Measurements from ENCODE around the gene C11orf68.
A peak's percentile ranks its signal among the peaks of the same experiment; 100 is the strongest.

The C11orf68 gene

DNA sequence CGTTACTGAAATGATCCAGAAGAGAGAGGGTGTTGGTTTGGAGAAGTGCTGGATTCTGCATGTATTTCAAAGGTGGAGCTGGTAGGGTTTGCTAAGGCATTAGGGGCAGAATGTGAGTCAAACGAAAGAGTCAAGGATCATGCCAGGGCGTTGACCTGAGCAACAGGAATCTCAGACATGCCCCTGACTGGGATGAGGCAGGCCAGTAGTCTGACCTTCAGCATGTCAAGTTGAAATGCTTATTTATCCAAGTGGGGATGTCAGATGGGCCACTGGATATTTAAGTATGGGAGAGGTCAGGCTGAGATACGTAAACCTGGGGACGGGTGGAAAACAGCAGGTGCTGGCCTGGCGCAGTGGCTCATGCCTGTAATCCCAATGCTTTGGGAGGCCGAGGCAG lies 23.7 kb upstream of the C11orf68 start:
- DNase-seq: no peak

DNA sequence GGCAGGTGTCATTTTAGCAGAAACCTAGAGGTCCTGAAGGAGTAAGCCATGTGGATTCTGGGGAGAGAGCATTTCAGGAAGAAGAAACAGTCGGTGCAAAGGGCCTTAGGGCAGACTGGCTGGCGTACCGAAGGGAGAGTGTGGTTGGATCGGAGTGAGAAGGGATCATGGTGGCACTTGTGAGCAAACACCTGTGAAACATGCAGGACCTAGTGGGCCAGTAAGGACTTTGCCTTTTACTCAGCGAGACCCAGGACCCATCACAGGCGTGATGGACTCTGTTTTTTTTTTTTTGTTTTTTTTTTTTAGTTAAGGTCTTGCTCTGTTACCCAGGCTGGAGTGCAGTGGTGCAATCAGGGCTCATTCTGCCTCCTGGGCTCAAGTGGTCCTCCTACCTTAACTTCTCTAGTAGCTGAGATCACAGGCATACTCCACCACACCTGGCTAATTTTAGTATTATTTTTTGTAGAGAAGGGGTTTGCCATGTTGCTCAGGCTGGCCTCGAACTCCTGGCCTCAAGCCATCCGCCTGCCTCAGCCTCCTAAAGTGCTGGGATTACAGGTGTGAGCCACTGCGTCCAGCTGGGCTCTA lies 23.0 kb upstream of the C11orf68 start:
- no peak for DNase-seq

DNA sequence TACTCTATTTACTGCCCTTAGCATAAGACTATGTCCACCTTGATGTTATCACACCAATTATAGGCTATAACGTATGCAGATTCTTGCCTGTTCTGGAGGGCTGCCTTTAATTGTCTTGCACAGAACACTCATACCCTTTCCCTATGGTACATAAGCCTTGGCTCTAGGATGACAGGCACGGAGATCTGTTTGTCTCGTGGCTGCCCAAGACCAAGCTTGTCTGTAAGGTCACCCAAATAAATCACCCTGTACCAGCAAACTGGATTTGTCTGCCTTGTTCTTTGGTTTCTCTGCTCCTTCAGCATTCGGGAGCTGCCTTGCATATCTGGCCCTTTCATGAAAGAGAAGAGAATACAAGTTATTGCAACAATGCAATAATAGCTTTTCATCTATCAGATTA lies 18.9 kb upstream of the C11orf68 start:
- no peak for DNase-seq

DNA sequence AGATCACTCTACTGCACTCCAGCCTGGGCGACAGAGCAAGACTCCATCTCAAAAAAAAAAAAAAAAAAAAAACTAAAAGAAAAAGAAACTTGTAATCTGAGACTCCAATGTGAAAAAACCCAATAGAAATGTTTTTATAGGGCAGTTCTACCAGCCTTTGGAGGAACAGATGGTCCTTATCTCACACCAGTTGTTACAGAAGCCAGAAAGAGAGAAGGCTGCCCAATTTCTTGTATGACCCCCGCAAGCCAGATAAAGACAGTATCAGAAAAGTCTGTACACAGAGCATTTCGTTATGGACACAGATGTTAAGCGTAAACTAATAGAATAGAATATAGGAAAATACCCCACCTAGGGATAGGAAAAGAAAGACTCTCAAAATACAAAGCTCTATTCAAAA lies 15.2 kb upstream of the C11orf68 start:
- no peak for DNase-seq

DNA sequence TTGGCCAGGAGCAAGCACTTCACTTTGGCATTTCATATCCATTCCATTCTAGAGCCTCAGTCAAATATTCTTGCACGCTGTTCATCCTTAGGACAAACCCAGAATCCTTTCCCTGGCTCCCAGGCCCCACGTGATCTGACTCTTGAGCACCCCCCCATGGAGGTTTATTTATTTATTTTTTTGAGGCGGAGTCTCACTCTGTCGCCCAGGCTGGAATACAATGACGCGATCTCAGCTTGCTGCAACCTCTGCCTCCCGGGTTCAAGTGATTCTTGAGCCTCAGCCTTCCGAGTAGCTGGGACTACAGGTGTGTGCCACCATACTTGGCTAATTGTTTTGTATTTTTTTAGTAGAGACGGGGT lies 13.7 kb upstream of the C11orf68 start:
- DNase-seq: no peak

DNA sequence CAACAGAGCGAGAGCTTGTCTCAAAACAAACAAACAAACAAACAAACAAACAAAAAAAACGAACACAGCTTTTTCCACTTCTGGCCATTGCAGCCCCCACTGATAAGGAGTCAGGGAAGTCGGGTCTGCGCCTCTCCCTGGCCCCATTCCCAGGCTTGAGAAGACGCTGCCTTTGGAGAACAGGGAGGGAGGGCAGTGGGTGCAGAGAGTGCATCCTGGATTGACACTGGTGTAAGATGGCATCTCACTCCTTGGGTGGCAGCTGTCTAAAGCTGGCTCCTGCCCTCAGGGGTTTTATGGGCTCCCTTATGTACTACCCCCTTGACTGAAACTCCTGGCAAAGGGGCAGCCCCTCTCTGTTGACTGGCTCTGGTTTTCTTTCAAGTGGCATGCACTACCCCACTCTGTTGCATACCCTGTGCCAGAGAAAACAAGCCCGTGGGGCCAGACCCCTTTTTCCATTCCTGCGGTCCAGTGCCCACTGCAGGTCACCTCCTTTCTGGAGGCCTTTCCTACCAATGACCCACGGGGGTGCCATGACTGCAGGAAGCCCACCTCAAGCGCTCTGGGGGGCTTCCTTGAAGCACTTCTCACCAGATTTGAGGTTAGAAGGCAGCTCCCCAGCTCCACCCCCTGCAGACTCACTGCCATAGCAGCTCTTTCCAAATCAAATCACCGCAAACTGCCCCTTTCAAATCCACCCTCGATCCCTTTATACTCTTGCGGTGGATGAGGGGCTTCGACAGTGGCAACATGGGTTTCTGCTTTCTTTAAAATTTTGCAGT lies 13.1 kb upstream of the C11orf68 start:
- no peak for DNase-seq

DNA sequence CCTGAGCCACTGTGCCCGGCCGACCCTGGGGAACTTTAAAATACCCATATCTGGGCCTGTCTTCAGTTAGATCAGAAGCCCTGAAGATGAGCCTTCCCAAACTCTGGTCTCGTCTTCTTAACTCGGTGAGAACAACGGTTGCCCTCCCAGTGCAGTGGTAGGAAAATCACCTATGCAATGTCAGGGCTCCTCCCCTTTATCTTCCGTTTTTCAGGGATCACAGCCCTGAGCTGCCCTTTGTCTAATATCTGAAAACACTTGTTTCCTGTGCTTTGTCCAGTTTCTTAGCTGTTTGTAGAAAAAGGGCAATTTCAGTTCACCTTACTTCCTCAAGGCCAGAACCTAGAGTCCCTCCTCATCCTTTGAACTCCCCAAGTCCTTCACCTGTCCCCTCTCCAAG lies 9.8 kb upstream of the C11orf68 start:
- no peak for DNase-seq

DNA sequence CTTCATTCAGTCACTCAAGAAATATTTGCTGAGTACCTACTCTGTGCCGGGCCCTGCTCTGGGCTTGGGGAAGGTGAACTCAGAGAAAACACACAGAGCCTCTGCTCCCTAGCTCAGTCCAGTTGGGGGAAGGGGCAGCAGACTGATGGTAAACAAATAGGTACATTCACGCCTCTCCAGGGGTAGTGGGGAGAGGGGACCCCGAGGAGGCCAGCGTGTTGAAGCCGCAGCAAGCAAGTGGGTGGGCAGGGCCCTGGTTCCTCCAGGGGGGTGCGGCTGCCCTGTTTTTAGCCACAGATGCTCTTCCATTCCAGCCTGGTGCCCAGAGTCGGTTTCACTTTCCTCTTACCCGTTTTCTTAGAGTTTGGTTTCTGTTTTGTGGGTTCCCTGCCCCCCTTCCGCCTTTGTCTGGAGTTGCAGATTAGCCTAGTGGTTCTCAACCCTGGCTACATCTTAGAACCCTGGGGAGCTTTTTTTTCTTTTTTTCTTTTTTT lies 9.1 kb upstream of the C11orf68 start:
- DNase-seq: peak; percentile 80

DNA sequence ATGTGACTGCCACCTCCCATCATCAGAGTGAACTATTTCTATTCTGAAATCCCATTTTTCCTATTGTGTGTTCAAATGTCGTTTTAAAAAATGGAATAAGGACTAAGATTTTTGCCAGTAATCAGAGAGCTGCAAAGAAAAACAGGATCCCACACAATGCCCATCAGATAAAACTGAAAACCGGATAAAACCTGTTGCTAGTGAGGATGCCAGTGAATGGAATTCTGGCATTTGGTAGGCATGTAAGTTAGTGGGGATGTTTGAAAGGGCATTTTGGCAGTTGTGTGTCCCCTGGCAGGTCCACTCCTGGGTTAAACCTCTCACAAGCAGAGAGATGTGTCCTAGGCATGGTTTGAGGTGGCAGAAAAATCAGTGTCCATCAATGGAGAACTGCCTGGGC lies 6.5 kb upstream of the C11orf68 start:
- no peak for DNase-seq

DNA sequence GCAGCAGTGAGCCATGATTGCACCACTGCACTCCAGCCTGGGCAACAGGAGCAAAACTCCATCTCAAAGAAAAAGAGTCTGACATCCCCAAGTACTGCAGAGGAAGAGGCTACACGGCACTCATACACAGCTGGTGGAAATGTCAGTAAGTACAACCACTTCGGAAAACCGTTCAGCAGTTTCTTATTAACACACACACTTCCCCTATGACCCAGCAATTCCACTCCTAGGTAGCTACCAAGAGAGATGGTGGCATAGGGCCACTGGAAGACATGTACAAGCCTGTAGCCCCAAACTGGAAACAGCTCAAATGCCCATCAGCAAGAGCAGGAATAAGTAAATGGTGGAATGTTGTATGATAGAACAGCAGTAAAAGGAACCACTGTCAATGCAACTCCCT lies 3.7 kb upstream of the C11orf68 start:
- DNase-seq: no peak

DNA sequence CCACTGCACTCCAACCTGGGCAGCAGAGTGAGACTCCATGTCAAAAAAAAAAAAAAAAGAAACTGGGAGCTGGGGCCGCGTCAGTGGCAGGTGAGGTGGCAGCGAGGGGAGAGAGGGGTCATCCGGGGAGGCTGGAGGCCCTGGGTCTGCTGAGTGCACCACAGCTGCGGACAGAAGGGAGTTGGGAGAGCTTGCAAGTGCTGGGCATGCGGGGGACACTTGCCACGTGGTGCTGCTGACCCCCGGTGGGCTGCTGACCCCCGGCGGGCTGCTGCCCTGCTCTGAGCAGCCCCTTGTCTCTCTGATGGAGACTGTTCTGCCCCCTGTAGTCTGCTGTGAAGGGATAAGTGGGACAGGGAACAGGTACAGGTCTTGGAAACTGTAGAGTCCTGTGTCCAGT lies 3.0 kb upstream of the C11orf68 start:
- no peak for DNase-seq

DNA sequence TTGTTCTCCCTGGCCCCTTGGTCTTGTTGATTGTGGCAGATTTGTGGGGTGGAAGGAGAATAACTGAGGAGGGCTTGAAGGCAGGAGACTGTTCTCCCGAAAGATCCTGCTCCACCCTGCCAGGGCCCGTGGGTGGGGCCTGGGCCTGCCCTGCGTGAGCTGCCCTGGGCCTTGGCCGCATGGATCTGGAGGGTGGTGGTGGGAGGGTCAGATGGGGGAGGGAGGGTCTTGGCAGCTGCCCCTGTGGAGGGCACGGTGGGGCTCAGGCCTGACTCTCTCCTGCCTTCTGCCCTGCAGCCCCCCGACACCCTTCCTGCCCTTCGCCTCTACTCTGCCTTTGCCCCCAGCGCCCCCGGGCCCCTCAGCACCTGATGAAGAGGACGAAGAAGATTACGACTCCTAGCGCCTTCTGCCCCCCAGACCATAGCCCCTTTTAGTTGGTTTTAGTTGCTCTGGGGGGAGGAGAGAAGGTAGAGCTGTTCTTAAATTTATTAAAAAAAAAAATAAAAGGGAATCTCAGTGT lies 2.2 kb upstream of the C11orf68 start:
- no peak for DNase-seq

DNA sequence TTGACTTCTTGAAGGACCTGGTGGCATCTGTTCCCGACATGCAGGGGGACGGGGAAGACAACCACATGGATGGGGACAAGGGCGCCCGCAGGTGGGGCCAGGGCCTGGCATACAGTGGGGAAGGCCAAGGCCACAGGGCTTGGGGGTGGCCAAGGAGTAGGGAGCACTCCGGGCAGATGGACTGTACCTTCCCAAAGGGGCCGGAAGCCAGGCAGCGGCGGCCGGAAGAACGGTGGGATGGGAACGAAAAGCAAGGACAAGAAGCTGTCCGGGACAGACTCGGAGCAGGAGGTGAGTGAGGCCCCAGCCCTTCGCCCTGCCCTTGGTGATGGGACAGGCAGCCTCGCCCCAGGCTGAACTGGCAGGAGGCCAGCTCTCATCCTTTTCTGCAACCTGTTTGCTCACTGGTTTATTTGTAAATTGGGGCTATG lies 1.5 kb upstream of the C11orf68 start:
- no peak for DNase-seq

DNA sequence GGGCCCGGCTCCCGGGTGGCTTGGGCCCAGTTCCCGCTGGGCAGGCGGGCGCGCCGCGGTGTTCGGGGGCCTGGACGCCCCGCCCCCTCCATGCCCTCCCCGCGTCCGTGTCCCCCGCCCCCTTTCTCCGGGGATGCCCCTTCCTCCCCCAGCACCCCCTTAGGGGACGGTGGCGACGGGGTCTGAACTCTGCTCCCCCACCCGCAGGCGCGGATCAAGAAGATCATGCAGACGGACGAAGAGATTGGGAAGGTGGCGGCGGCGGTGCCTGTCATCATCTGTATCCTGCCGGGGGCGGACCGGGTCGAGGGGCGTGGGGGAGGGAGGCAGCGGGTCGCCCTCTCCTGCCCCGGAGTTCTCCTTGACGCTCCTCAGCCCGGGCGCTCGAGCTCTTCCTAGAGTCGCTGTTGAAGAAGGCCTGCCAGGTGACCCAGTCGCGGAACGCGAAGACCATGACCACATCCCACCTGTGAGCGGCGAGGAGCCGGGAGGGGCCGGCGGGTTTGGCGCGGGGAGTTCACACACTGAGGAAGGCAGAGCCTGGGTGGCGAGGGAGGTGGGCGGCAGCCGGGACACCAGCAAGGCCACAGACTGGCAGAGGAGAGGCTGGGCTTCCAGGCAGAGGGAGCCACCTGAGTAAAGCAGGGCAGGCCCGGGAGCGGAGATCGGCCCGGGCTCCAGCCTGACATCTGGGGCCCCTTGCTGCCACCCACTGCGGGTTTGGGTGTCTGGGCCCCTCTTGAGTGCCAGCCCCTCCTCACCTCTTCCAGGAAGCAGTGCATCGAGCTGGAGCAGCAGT lies 910 bp upstream of the C11orf68 start:
- DNase-seq: peak; percentile 60

DNA sequence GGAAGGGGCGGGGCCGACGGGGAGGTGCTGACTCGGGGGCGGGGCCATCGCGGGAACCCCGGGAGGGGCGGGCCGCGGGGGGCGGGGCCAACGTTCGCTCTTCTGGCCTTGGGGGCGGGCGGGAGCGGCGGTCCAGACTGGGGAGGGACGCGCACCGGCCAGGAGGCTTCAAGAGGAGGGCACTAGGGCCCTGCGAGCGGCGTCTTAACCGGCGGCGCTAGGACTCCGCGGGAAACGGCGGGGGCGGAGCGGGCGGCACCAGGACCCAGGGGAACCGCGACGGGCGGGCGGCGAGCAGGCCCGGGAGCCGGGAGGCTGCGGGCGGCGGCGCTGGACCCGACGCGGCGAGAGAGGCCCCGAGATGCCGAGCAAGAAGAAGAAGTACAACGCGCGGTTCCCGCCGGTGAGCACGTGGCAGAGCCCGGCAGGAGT lies 295 bp upstream of the C11orf68 start, which contains the start of gene DRAP1:
DRAP1 (plus strand) TSS at position 286 of the 432 bp plus-strand sequence; CDS start at position 362, 76 bp downstream.
- DNase-seq: peak; percentile 97

DNA sequence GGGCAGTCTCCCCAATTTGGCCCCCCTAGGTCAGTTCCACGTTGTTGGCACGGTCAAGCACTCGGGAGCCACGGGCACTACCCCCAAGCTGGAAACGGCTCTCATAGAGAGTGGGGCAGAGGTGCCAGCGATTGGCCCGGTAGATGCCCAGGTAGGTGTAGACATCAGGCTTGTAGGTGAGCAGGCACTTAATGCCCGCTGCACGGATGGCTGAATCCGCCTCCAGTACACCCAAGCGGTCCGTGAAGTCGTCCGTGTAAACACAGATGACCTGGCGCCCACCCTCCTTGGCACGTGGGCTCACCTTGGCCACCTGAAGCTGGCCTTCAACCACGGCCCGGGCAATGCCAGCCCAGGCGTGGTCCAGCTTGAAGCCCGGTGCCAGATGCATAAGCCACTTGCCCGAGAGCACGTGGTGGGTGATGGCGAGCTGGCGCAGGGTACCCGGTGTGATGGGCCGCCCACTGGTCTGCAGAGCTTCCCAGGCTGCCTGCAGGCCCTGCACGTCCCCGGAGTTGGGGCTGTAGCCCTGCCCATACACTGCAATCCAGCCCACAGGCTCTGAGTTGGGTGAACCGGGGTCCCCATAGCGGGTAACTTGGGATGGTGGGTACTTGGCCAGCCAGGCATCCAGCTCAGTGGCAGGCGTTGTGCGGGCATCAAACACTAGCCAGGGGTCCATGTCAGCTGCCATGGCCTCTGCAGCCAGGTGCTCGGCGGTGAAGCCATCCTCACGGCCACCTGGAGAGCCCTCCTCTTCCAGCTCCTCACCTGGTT lies 1.2 kb downstream of the C11orf68 start:
- no peak for DNase-seq

DNA sequence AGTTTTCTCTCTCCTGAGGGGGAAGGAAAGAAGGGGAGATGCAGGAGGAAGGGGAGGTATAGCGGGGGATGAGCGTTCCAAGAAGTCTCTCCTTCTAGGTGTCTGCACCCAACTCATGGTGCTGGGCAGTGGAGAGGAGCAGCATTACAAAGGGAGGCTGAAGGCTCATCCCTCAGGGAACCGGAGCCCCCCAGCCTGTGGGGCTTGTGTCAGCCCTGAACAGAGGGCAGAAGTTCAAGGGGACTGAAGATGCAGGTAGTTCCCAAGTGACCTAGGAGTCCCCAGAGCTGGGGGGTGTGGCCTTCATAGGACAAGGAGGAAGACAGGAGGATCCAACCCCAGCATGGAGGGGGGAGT lies 1.8 kb downstream of the C11orf68 start:
- no peak for DNase-seq

DNA sequence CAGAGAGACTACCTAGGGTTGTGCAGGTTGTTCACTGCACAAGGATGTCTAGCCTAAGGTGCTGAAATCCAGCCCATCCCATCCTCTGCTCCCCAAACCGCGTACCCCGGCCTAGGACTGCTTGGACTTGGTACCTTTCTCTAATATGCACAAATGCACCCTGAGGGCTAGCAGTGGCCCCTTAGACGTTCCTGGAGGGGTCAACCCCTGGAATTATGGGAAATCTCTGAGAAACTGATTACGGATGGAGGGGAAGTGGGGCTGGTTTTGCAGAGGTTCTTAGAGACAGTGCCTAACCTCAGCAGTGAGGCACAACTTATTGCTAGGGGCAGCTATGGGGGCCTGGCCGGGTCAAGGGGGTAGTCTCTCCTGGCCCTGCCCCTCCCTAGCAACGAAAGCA lies 2.5 kb downstream of the C11orf68 start:
- DNase-seq: no peak

DNA sequence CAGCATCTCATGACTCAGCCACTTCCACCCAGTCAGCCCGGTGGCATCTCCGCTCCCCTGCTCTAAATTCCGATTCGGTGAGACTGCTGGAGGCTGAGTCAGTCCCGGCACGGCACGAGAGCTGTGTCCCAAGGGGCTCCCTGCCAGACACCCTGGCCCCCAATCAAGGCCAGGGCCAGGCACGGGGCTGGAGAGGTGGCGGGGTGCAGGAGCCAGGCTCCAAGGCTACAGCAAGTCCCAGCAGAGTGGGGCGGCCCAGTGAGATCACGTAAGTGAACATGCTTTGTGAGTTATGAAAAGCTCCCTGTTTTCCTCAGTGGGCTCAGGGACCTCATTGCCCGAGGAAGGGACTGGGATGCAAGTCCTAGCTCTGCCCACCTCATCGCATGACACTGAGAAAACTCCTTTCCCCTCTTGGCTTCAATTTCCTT lies 3.0 kb downstream of the C11orf68 start:
- no peak for DNase-seq

DNA sequence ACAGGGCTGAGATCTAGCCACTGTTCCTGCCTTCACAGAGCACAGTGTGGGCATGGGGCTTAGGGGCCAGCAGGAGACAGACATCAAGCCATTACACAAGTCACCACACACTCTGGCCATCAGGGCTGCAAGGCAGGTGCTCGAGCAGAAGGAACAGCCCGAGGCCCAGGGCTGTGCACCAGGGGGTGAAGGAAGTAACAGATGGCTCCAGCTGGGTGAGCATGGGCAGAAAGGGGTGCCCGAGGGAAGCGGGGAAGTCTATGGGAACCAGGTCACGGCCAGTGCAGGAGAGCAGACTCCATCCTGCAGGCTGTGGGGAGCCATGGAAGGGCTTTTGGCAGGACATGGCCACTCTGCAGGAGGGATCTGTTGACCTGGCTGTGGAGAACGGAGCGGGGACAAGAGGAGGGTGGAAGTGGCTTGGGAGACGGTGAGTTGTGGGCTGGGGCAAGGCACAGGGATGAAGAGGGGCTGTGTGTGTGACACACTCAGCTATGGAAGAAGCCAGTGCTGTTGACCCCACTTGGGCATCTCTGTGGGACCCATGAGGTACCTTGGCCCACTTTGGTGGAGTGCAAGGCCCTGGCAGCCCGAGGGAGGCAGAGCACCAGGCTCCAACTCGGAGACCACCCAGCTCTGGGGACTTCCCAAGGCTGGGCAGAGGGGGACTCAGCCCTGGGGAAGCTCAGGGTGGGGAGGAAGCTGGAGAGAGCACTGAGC lies 3.6 kb downstream of the C11orf68 start:
- DNase-seq: no peak

DNA sequence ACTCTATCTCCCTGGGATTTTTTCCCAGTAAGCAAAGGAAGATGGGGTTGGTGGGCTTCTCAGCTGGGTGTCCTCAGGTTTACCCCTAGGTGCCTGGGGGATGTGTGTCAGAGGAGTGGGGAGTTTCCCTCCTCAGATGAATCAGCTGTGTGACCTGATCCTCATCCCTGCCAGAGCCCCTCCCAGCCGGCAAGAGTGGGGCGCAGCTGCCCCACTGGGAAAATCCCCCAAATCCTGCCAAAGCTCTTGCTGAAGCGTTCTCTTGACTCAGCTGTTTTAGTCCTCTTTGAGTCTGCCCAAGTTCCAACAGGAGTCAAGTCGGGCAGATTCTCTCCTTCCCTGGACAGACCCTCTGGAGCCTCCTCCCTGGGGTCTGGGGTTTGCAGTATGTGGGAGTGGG lies 6.0 kb downstream of the C11orf68 start:
- DNase-seq: no peak

Data from stimulated activated CD4-positive, alpha-beta T cell treated with anti-CD3 and anti-CD28 coated beads, Interleukin-4, amount 100 ng/mL, for 24 hours (primary cell).